PC-3 (cell line): ENCODE measurements around the gene HOXB9. TPM values are rescaled to one million over a fixed set of nuclear protein-coding genes. Genes with fewer than 3 reads are reported as not detected.

ENCODE experiments used
- ATAC-seq: fragments of 200-7000 bp; cut with Tn5 transposase; 2 replicates; pipeline ENCODE4 v1.9.1; 2020; ENCODE audit warnings: mild to moderate bottlenecking, moderate library complexity
- BruUV-seq: library from RNA; stranded (reverse); fragments of 400-500 nt; replicated peaks from 2 replicates; lab custom pipeline; 2021; lab: Mats Ljungman, UMichigan
- CTCF ChIA-PET: fragments of 300-600 bp; sonication (Branson Sonifier 250); formaldehyde crosslinking; loops from one replicate; lab custom pipeline; 2022; ENCODE audit warnings: antibody characterized with exemption; lab: Charles Lee
- POLR2A ChIA-PET: fragments of 300-600 bp; sonication (Branson Sonifier 250); formaldehyde crosslinking; loops from one replicate; lab custom pipeline; 2022; ENCODE audit warnings: antibody characterized with exemption; ENCODE audit not compliant: unreplicated experiment; lab: Charles Lee
- DNase-seq: peaks from one replicate; pipeline ENCODE4 v3.0.0-alpha.2; 2015
- H2AFZ ChIP-seq: fragments of 300-600 bp; sonication (generic); 2 replicates; pipeline ENCODE4 v1.6.0; 2016; ENCODE audit warnings: antibody characterized with exemption, low read length
- H3F3A ChIP-seq: fragments of 300-600 bp; sonication (generic); one replicate; pipeline ENCODE4 v1.6.0; 2017; ENCODE audit warnings: antibody characterized with exemption, low read length, control low read depth, mild to moderate bottlenecking; ENCODE audit not compliant: unreplicated experiment
- H3K27ac ChIP-seq: fragments of 300-600 bp; sonication (generic); 2 replicates; pipeline ENCODE4 v1.5.1; 2016; ENCODE audit warnings: mild to moderate bottlenecking, low read length
- H3K27me3 ChIP-seq: fragments of 300-600 bp; sonication (generic); 2 replicates; pipeline ENCODE4 v1.6.1; 2016; ENCODE audit warnings: low read length, mixed read lengths
- H3K36me3 ChIP-seq: fragments of 300-600 bp; sonication (generic); 2 replicates; pipeline ENCODE4 v1.6.1; 2016; ENCODE audit warnings: low read depth, mixed run types, low read length, mixed read lengths
- H3K4me1 ChIP-seq: fragments of 300-600 bp; sonication (generic); 2 replicates; pipeline ENCODE4 v1.5.1; 2016; ENCODE audit warnings: low read length; ENCODE audit not compliant: insufficient read depth
- H3K4me2 ChIP-seq: fragments of 300-600 bp; sonication (generic); 2 replicates; pipeline ENCODE4 v1.6.0; 2016; ENCODE audit warnings: low read length
- H3K4me3 ChIP-seq: fragments of 300-600 bp; sonication (generic); 2 replicates; pipeline ENCODE4 v1.5.1; 2016; ENCODE audit warnings: mild to moderate bottlenecking, low read length, mixed read lengths
- H3K79me2 ChIP-seq: fragments of 300-600 bp; sonication (generic); 2 replicates; pipeline ENCODE4 v1.6.1; 2017; ENCODE audit warnings: low read length, mixed read lengths
- H3K9ac ChIP-seq: fragments of 300-600 bp; sonication (generic); 2 replicates; pipeline ENCODE4 v1.6.0; 2016; ENCODE audit warnings: mild to moderate bottlenecking, low read length
- H3K9me2 ChIP-seq: fragments of 300-600 bp; sonication (generic); replicated peaks from 2 replicates; pipeline ENCODE4 v1.6.1; 2016; ENCODE audit warnings: mixed run types, low read length, mixed read lengths
- H3K9me3 ChIP-seq: fragments of 300-600 bp; sonication (generic); 2 replicates; pipeline ENCODE4 v1.6.1; 2016; ENCODE audit warnings: low read length, mixed read lengths
- H4K20me1 ChIP-seq: fragments of 300-600 bp; sonication (generic); 2 replicates; pipeline ENCODE4 v1.6.1; 2016; ENCODE audit warnings: low read length, mixed read lengths
- EZH2 ChIP-seq: fragments of 300-600 bp; sonication (generic); IDR thresholded peaks from one replicate; pipeline ENCODE4 v1.6.1; 2017; ENCODE audit warnings: antibody characterized with exemption, mild to moderate bottlenecking, low read length; ENCODE audit not compliant: unreplicated experiment
- EZH2phosphoT487 ChIP-seq: fragments of 300-600 bp; sonication (generic); IDR thresholded peaks from 2 replicates; pipeline ENCODE4 v1.6.1; 2018; ENCODE audit warnings: mild to moderate bottlenecking, antibody characterized with exemption, low read length, borderline replicate concordance
- intact Hi-C: fragments of 100-400 bp; cut with micrococcal nuclease; formaldehyde crosslinking; loops from 2 replicates; pipeline ENCODE4 v1.9.0; 2023
- total RNA-seq: library from RNA; depleted of rRNA; stranded (reverse); fragments of >200 nt; gene quantifications from 2 replicates; pipeline ENCODE4 v1.2.3, GENCODE V29; 2014
- TF ChIP-seq, protein P1 (sequence below): fragments of 300-600 bp; sonication (generic); conservative IDR thresholded peaks from 2 replicates; pipeline ENCODE4 v1.5.1; 2017; ENCODE audit warnings: antibody characterized with exemption, low read depth, mild to moderate bottlenecking, low read length

The HOXB9 gene
- total RNA-seq, 1 experiment from 2014 or later = 7.0 TPM

DNA sequence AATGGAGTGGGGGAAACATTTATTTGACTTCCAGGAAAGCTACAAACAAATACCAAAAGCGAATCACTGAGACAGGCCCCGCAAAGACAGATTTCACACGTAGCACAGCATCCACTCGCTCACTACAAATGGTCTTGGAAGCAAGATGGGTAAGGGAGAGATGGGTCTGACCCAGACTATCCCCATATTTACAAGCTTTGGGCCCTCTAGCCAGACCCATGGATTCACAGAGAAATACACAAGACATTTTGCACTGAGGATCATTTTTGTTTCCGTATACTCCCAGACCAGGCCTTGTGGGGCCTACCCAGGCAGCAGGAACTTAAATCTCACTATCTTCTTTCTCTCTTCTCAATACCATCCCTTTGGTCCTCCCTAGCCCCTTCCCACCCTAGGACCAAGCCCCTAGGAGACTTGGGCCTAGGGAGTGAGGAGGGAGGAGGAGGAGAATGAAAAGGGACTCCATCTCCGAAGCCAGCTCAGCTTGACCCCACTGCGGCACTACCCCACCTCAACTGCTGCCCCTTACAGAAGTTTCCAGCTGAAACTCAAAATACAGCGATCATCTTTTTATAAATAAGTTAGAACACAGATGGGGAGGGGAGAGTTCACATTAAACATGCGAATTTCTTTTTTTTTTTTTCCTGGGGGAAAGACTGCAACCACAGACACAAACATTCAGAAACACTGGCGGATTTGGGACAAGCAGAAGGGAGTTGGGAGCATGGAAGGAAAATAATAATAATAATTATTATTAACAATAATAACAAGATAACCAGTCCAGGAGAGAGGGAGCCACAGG is 34.7 kb downstream of the HOXB9 start:
- intact Hi-C loops = no loop called here
- peaks cover 8% of the 10 kb centered on the region; the same call in 1 of the 2 replicates for H3K4me1 ChIP-seq
- H4K20me1 ChIP-seq = no peaks in the 10 kb centered on the region
- H3K27me3 ChIP-seq = no peaks in the 10 kb centered on the region
- ChIA-PET CTCF (interaction anchor here (0.7 kb wide), 1 partner anchor 327 kb away, joined by 4 read pairs; no protein-coding TSS in a partner anchor), POLR2A (no interaction called here)
- TF ChIP-seq, protein P1, sequence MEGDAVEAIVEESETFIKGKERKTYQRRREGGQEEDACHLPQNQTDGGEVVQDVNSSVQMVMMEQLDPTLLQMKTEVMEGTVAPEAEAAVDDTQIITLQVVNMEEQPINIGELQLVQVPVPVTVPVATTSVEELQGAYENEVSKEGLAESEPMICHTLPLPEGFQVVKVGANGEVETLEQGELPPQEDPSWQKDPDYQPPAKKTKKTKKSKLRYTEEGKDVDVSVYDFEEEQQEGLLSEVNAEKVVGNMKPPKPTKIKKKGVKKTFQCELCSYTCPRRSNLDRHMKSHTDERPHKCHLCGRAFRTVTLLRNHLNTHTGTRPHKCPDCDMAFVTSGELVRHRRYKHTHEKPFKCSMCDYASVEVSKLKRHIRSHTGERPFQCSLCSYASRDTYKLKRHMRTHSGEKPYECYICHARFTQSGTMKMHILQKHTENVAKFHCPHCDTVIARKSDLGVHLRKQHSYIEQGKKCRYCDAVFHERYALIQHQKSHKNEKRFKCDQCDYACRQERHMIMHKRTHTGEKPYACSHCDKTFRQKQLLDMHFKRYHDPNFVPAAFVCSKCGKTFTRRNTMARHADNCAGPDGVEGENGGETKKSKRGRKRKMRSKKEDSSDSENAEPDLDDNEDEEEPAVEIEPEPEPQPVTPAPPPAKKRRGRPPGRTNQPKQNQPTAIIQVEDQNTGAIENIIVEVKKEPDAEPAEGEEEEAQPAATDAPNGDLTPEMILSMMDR = no peak
- no peak for TF ChIP-seq EZH2
- no peak for TF ChIP-seq EZH2phosphoT487
- H3K9ac ChIP-seq = no peak overlapping the region
- no peaks in the 10 kb centered on the region for H3F3A ChIP-seq
- no peak overlapping the region for H3K27ac ChIP-seq
- no TSS peak for BruUV-seq
- no peak for DNase-seq
- ATAC-seq = no peak
- no peak overlapping the region for H3K4me3 ChIP-seq
- H3K36me3 ChIP-seq = no peaks in the 10 kb centered on the region
- H2AFZ ChIP-seq = no peak overlapping the region
- H3K9me3 ChIP-seq = no peaks in the 10 kb centered on the region
- no peaks in the 10 kb centered on the region for H3K9me2 ChIP-seq
- no peak overlapping the region for H3K4me2 ChIP-seq
- no peaks in the 10 kb centered on the region for H3K79me2 ChIP-seq

DNA sequence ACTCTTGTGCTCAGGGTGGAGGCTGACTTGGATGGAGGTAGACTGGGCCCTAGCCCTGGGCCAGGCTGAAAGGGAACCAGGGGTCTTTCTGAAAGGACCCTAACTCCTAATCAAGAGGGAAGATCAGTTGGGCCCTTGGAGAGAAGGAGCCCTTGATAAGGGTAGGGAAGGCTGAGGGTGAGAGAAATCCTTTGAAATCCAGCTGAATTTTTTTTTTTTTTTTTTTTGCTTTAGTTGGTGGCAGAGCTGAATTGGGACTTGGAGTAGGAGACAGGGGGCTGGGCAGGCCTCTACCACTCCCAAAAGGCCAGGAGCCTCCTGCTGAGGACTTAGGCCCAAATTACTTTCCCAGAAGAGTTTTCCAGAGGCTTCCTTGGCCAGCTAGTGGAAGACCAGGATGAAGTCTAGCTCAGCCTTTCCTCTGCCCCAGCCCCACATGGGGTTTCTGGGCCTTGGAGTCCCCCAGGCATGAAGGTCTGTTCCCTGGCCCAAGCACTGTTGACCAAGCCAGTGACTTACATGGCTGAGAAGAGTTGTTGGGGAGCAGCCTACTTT is 35.5 kb downstream of the HOXB9 start:
- H3K4me3 ChIP-seq = no peak overlapping the region
- H3K9me3 ChIP-seq = no peaks in the 10 kb centered on the region
- intact Hi-C loops = no loop called here
- BruUV-seq = no TSS peak
- H3K4me1 ChIP-seq = peaks cover 14% of the 10 kb centered on the region
- no peak overlapping the region for H2AFZ ChIP-seq
- H3K27ac ChIP-seq = no peak overlapping the region
- no peaks in the 10 kb centered on the region for H3F3A ChIP-seq
- no peaks in the 10 kb centered on the region for H3K27me3 ChIP-seq
- CTCF ChIA-PET = interaction anchor here (0.7 kb wide), 1 partner anchor 326 kb away, joined by 4 read pairs; no protein-coding TSS in a partner anchor
- POLR2A ChIA-PET = no interaction called here
- TF ChIP-seq EZH2phosphoT487 (no peak), EZH2 (no peak)
- TF ChIP-seq, protein P1 = no peak
- H3K9ac ChIP-seq = no peak overlapping the region
- H3K79me2 ChIP-seq = no peaks in the 10 kb centered on the region
- no peak for ATAC-seq
- no peaks in the 10 kb centered on the region for H4K20me1 ChIP-seq
- no peak for DNase-seq
- H3K9me2 ChIP-seq = no peaks in the 10 kb centered on the region
- no peaks in the 10 kb centered on the region for H3K36me3 ChIP-seq
- no peak overlapping the region for H3K4me2 ChIP-seq
